ENCODE measurements around the gene COX20.

- TF ChIP-seq POLR2A (IDR thresholded peaks at IDR 0.05; ENCODE audit: low read depth, low read length) (no peak), POLR2AphosphoS5 (IDR thresholded peaks at IDR 0.05; ENCODE audit: low read depth, low read length) (no peak), TAF1 (IDR thresholded peaks at IDR 0.05; ENCODE audit: borderline replicate concordance, low read depth, low read length) (no peak)
Measured at GRCh38 chr1:244792188-244792850, 43.1 kb upstream of the COX20 start.
